Endothelial cell of umbilical vein (primary cell): ENCODE results near the gene MAP7D2. TPM values are rescaled to one million over a fixed set of nuclear protein-coding genes. Genes with fewer than 3 reads are reported as not detected.

Experiments used
- BruUV-seq: library from RNA; stranded (reverse); fragments of 400-500 nt; replicated peaks from 2 replicates; lab custom pipeline; 2021; lab: Mats Ljungman, UMichigan
- CTCF ChIA-PET: fragments of 300-600, 350-600 bp; sonication (Branson Sonifier 250); formaldehyde crosslinking; loops from one replicate; lab custom pipeline; 2021; ENCODE audit warnings: antibody characterized with exemption, inconsistent platforms; lab: Charles Lee
- POLR2A ChIA-PET: fragments of 300-600, 350-600 bp; sonication (Branson Sonifier 250); formaldehyde crosslinking; loops from one replicate; lab custom pipeline; 2021; ENCODE audit warnings: antibody characterized with exemption, inconsistent platforms; lab: Charles Lee
- DNase-seq: peaks from one replicate; pipeline ENCODE4 v3.0.0-alpha.2; 2011; ENCODE audit warnings: low read depth, low spot score
- FAIRE-seq: peaks from 2 replicates; lab custom pipeline; 2011; peaks lifted over from hg19 to GRCh38; lab: Jason Lieb, UNC
- H2AFZ ChIP-seq: 2 replicates; pipeline ENCODE4 v1.6.0; 2012; ENCODE audit warnings: low read depth, low read length, control low read depth, inconsistent platforms
- H3K27ac ChIP-seq: 2 replicates; pipeline ENCODE4 v1.5.1; 2011; ENCODE audit warnings: low read depth, mild to moderate bottlenecking, control low read depth, low read length, moderate library complexity; ENCODE audit not compliant: insufficient read depth
- H3K27me3 ChIP-seq, 2 experiments: 2 replicates each; pipeline versions ENCODE4 v1.6.0 to v1.6.1; 2011; ENCODE audit warnings: low read length in 2 of 2, mixed read lengths in 1 of 2; ENCODE audit not compliant: control insufficient read depth in 2 of 2, insufficient read depth in 2 of 2
- H3K36me3 ChIP-seq, 2 experiments: 2 replicates in 1 of 2; 3 replicates in 1 of 2; pipeline ENCODE4 v1.5.1; 2011; ENCODE audit warnings: low read length in 2 of 2, mild to moderate bottlenecking in 1 of 2, moderate library complexity in 1 of 2; ENCODE audit not compliant: control insufficient read depth in 2 of 2, insufficient read depth in 2 of 2; ENCODE audit errors: extremely low read depth in 1 of 2
- H3K4me1 ChIP-seq: 3 replicates; pipeline ENCODE4 v1.5.1; 2011; ENCODE audit warnings: mild to moderate bottlenecking, low read length; ENCODE audit not compliant: control insufficient read depth, insufficient read depth; ENCODE audit errors: extremely low read depth
- H3K4me2 ChIP-seq: 2 replicates; pipeline ENCODE4 v1.6.1; 2011; ENCODE audit warnings: low read length, control low read depth, mixed read lengths; ENCODE audit not compliant: insufficient read depth
- H3K4me3 ChIP-seq, 3 experiments: fragments of 200-600 bp in 1 of 3; sonication (generic), shearing (Covaris generic) in 1 of 3; replicated peaks in 1 of 3; 2 replicates each; pipeline ENCODE4 v1.5.1; 2011 to 2016; ENCODE audit warnings: control low read depth in 3 of 3, low read length in 3 of 3, mild to moderate bottlenecking in 2 of 3, inconsistent platforms in 1 of 3, low read depth in 1 of 3, moderate library complexity in 1 of 3; ENCODE audit not compliant: insufficient read depth in 1 of 3
- H3K79me2 ChIP-seq: 2 replicates; pipeline ENCODE4 v1.6.0; 2012; ENCODE audit warnings: low read length, inconsistent platforms; ENCODE audit not compliant: control insufficient read depth, insufficient read depth
- H3K9ac ChIP-seq: replicated peaks from 2 replicates; pipeline ENCODE3; 2011; ENCODE audit warnings: low read length, control low read depth; ENCODE audit not compliant: insufficient read depth; ENCODE audit errors: extremely low read depth
- H3K9me1 ChIP-seq: replicated peaks from 3 replicates; pipeline ENCODE4 v1.6.0; 2011; ENCODE audit warnings: mild to moderate bottlenecking, low read length; ENCODE audit not compliant: control insufficient read depth, insufficient read depth; ENCODE audit errors: extremely low read depth
- H3K9me3 ChIP-seq: replicated peaks from 2 replicates; pipeline ENCODE4 v1.5.1; 2012; ENCODE audit warnings: low read length, inconsistent platforms; ENCODE audit not compliant: control insufficient read depth, insufficient read depth
- H4K20me1 ChIP-seq: replicated peaks from 2 replicates; pipeline ENCODE3; 2011; ENCODE audit warnings: mild to moderate bottlenecking, low read length; ENCODE audit not compliant: control insufficient read depth, insufficient read depth; ENCODE audit errors: extremely low read depth
- EZH2 ChIP-seq: IDR thresholded peaks from 2 replicates; pipeline ENCODE4 v1.6.1; 2012; ENCODE audit warnings: borderline replicate concordance, low read depth, mild to moderate bottlenecking, moderate library complexity, low read length, inconsistent platforms; ENCODE audit not compliant: severe bottlenecking
- FOS ChIP-seq: IDR thresholded peaks from 2 replicates; pipeline ENCODE4 v1.6.1; 2011; ENCODE audit warnings: mild to moderate bottlenecking, low read length, moderate library complexity, borderline replicate concordance; ENCODE audit not compliant: insufficient read depth
- GATA2 ChIP-seq: IDR thresholded peaks from 2 replicates; pipeline ENCODE4 v1.7.0; 2011; ENCODE audit warnings: low read depth, mild to moderate bottlenecking, moderate library complexity, mixed read lengths, low read length; ENCODE audit not compliant: insufficient read length, insufficient read depth
- JUN ChIP-seq: IDR thresholded peaks from 2 replicates; pipeline ENCODE4 v1.6.1; 2011; ENCODE audit warnings: borderline replicate concordance, low read depth; ENCODE audit not compliant: insufficient read length, insufficient read depth
- MYC ChIP-seq: IDR thresholded peaks from one replicate; pipeline ENCODE4 v1.6.1; 2011; ENCODE audit warnings: mild to moderate bottlenecking, low read depth, low read length
- POLR2A ChIP-seq: IDR thresholded peaks from 2 replicates; pipeline ENCODE4 v1.6.1; 2012; ENCODE audit warnings: low read depth, mild to moderate bottlenecking, control low read depth, low read length
- POLR2AphosphoS5 ChIP-seq: IDR thresholded peaks from 2 replicates; pipeline ENCODE4 v1.6.1; 2012; ENCODE audit warnings: low read depth, mild to moderate bottlenecking, control low read depth, low read length, moderate library complexity; ENCODE audit not compliant: insufficient read depth
- dilution Hi-C: fragments of 300-500 bp; cut with MboI; formaldehyde crosslinking; loops from one replicate; pipeline ENCODE4 v1.15.0; 2019; ENCODE audit warnings: low sequenced_read_pairs; ENCODE audit not compliant: extremely low pct_ligation_motif_present
- intact Hi-C: fragments of 100-400 bp; cut with micrococcal nuclease; formaldehyde crosslinking; loops from one replicate; pipeline ENCODE4 v1.10.0; 2022
- polyA plus RNA-seq, 4 experiments: library from polyadenylated mRNA; depleted of rRNA in 3 of 4; stranded (reverse) in 3 of 4; unstranded in 1 of 4; fragments of >200 nt; gene quantifications; 2 replicates each; pipeline versions ENCODE4 v1.2.1 to v1.2.3, GENCODE V29; 2011 to 2012; ENCODE audit warnings: missing spikeins in 1 of 4
- total RNA-seq: library from RNA; stranded (reverse); gene quantifications from 2 replicates; pipeline ENCODE4 v1.2.3, GENCODE V29; 2021
- TF ChIP-seq, protein P1 (sequence below), 2 donors: IDR thresholded peaks; 1 replicate in 1 of 2; 2 replicates in 1 of 2; pipeline ENCODE4 v1.5.1; 2011; ENCODE audit warnings: low read length in 2 of 2, mild to moderate bottlenecking in 2 of 2, moderate library complexity in 2 of 2, control low read depth in 1 of 2, inconsistent platforms in 1 of 2, low read depth in 1 of 2; ENCODE audit not compliant: insufficient read depth in 1 of 2; ENCODE audit errors: extremely low read depth in 1 of 2
- TF ChIP-seq, protein P2 (sequence below): IDR thresholded peaks from 2 replicates; pipeline ENCODE4 v1.6.1; 2011; ENCODE audit not compliant: insufficient read depth, insufficient read length

The MAP7D2 gene
- total and polyA plus RNA-seq, 2 donors (not counting 3 experiments of a cell fraction or from before 2014, with no cell fraction given): 0.08 to 0.15 TPM

DNA sequence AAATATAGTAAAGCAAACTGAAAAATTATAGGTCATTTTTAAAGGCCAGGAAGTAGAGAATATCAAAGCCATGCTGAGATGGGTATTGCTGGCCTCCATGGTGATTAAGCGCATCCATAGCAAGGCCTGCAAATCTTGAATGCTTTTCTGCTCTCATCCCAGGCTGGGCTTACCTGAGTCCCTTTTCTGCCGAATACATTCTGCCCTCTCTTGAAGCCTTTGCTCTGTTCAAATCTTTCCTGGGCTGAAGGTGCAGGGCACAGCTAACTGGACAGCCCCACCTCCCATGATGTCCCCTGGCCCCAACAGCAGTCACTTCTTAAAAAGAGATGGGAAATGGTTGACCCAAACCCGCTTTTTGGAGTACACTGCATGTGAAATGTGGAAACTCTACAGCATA, 35.0 kb upstream of the MAP7D2 start:
- no peak for DNase-seq
- BruUV-seq: no TSS peak
- H3K27ac ChIP-seq: no peak overlapping the region
- no peaks in the 10 kb centered on the region for H3K79me2 ChIP-seq
- ChIA-PET CTCF (no interaction called here), POLR2A (no interaction called here)
- no peaks in the 10 kb centered on the region for H4K20me1 ChIP-seq
- no peak overlapping the region for H3K4me3 ChIP-seq
- H3K36me3 ChIP-seq: peaks cover 2 to 6% of the 10 kb centered on the region in 2 experiments
- no peaks in the 10 kb centered on the region for H3K27me3 ChIP-seq
- intact Hi-C loops (no loop called here), dilution Hi-C loops (no loop called here)
- H2AFZ ChIP-seq: no peak overlapping the region
- H3K4me2 ChIP-seq: no peak overlapping the region
- H3K9me3 ChIP-seq: no peaks in the 10 kb centered on the region
- H3K9ac ChIP-seq: no peak overlapping the region
- no peak for FAIRE-seq
- no peaks in the 10 kb centered on the region for H3K4me1 ChIP-seq
- TF ChIP-seq GATA2 (no peak), MYC (no peak), POLR2AphosphoS5 (no peak), FOS (no peak), JUN (no peak), EZH2 (no peak), POLR2A (no peak)
- TF ChIP-seq, protein P1, sequence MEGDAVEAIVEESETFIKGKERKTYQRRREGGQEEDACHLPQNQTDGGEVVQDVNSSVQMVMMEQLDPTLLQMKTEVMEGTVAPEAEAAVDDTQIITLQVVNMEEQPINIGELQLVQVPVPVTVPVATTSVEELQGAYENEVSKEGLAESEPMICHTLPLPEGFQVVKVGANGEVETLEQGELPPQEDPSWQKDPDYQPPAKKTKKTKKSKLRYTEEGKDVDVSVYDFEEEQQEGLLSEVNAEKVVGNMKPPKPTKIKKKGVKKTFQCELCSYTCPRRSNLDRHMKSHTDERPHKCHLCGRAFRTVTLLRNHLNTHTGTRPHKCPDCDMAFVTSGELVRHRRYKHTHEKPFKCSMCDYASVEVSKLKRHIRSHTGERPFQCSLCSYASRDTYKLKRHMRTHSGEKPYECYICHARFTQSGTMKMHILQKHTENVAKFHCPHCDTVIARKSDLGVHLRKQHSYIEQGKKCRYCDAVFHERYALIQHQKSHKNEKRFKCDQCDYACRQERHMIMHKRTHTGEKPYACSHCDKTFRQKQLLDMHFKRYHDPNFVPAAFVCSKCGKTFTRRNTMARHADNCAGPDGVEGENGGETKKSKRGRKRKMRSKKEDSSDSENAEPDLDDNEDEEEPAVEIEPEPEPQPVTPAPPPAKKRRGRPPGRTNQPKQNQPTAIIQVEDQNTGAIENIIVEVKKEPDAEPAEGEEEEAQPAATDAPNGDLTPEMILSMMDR (IDR thresholded peaks at IDR 0.05; ENCODE audit: extremely low read depth in 1 of 2, insufficient read depth in 1 of 2, low read depth in 1 of 2, low read length in 2 of 2): no peak
- TF ChIP-seq, protein P2, sequence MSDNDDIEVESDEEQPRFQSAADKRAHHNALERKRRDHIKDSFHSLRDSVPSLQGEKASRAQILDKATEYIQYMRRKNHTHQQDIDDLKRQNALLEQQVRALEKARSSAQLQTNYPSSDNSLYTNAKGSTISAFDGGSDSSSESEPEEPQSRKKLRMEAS: no peak
- H3K9me1 ChIP-seq: no peaks in the 10 kb centered on the region
